Islet of Langerhans (tissue), 1 donor: Measurements from ENCODE around the gene GUCA1A.
"Not testable (repeated sequence)": the region's sequence is repeated elsewhere in the genome, so short reads cannot be mapped to it uniquely, and the experiment has no call there.

Experiments
- FAIRE-seq: peaks from one replicate; lab custom pipeline; 2011; peaks lifted over from hg19 to GRCh38; lab: Jason Lieb, UNC

Gene GUCA1A

DNA sequence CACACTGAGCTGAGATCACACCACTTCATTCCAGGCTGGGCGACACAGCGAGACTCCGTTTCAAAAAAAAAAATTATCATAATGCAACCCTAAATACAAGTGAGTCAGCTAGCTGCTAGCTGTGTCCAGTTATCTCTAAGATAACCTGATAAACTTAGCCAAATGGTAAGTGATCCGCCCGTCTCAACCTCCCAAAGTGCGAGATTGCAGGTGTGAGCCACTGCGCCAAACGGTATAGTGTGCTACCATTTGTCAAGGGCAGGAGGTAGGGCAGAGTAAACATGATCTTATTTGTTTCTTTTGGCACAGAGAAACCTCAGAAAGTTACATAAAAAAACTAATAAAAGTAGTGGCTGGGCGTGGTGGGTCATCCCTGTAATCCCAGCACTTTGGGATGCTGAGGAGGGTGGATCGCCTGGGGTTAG lies 26.0 kb upstream of the GUCA1A start:
- no peak for FAIRE-seq

DNA sequence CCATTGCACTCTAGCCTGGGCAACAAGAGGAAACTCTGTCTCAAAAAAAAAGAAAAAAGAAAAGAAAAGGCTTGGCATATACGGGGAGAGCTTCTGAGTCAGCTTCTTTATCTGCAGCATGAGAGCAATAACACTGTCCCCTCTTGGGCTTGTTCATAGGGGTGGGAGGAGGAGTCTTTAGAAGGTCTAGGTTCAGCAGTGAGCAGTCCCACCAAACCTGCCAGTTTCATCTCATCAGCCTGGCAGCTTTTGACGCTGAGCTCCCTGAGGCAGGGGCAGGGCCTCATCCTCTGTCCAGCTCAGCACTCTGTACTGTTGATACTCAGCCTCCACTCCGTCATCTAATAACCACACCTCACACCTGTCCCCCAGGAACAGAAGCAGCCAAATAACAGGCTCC lies 25.1 kb upstream of the GUCA1A start:
- no peak for FAIRE-seq

DNA sequence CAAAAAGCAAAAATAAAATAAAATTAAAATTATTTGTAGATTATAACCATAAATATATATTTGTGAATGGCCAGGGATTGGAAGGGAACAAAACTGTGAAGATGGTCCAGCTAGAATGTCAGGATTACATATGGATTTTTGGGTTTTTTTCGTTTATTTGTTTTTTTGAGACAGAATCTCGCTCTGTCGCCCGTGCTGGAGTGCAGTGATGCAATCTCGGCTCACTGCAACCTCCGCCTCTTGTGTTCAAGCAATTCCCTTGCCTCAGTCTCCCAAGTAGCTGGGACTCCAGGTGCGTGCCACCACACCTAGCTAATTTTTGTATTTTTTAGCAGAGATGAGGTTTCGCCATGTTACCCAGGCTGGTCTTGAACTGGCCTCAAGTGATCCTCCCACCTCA lies 22.9 kb upstream of the GUCA1A start:
- no peak for FAIRE-seq

DNA sequence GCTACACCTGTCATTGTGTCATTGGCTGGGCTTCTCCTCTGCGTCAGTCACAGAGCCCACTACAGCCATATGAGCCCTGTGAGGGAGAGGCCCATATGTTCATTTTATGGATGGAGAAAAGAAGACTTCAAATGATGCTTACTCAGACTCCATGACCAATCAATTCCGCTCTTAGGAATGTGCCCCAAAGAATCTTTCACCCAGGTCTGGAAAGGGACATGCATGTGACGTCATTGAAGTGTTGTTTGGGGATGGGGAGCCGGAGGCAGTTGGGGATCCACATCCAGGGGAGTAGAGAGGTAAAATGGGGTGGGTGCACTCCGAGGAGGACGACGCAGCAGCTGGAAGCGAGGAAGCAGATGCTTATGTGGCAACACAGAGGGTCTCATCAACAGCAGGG lies 21.1 kb upstream of the GUCA1A start:
- no peak for FAIRE-seq

DNA sequence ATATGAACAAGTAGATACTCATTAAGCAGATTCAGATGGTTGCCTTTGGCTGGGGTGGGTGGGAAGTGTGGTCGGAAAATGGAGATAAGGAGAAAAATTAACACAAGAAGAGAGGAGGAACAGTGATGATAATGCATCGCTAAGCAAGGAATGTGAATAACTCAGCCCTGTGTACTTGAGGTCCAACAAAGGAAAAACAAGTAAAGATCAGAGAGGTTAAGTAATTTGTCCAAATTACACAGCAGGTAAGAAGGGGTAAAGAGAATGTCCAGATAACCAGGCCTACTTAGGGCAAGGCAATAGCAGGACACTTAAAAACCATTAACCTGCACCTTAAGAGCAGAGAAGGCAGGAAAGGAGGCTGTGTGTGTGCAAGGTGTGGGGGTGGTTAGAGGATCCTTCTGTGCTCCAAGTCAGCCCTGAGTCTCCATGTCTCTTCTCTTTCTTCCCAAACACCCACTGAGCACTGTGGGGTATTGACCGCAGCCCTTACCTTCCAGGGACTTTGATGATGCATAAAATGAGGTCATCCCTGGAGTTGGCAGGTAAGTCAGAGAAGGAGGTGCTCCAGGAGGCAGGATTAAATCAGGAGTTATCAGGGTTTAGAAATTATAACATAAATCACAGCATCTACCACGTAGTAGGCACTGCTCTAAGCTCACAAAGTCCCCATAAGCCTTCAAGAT lies 20.5 kb upstream of the GUCA1A start:
- FAIRE-seq = not testable (repeated sequence)

DNA sequence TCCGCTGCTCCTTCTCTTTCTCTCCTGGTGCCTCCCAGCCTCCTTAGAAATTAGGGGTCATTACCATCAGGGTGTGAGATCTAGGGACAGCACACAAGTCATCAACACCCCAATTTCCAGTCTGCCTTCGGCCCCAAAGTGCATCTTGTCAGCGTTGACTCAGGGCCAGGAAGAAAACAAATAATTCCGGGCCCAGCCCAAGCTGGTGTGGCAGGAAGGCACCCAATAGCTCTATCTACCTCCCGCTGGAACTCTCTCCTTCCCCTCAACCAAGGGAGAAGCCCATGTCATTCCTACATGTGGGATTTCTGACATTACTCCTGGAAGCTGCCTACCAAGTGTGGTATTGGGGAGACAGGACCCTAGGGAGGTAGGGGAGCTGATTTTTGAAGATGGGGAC lies 19.2 kb upstream of the GUCA1A start:
- FAIRE-seq = no peak

DNA sequence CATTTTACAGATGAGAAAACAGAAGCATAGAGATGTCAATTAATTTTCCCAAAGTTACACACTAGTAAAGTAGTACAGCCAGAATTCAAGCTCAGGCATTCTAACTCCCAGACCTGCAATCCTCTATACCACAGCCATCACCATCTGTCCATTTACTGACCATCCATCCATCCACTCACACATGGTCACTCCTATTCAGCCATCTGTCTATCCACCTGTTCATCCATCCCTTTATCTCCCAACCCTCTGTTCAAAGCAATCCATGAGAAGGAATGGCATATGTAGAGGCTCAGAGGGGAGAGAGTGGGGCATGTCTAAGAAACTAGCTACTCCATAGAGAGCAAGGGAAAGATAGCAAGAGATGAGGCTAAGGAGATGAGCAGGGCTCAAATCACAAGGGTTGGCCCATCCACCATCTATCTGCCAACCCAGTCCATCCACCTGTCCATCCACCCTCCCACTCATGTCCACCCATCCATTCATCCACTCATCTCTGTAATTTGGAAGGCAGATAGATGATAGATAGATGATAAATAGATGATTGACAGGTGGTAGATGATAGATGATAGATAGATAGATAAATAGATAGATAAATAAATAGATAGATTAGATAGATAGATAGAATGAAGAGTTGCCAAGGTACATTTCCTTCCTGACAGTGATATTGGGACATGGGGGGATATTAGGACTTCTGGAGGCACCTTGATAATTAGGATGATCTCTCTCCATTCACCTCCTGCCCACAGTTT lies 18.5 kb upstream of the GUCA1A start:
- no peak for FAIRE-seq

DNA sequence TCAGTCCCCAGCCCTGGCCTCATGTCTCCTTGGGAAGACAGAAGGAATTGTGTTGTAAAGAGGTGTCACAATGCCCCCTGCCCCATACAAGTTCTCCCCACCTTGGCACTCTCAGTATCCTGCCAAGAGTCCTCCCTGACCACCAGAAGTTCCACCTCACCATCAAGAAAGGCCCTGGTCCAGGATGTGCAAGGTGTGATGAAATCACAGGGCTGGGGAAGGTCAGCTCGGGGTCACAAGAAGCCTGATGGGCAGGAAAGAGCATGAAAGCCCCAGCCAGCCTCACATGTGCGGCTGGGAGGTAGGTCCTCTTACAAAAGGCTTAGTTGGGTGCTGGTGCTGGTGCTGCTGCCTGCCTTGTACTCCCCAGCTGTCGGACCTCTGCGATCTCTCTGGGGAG lies 17.9 kb upstream of the GUCA1A start:
- no peak for FAIRE-seq

DNA sequence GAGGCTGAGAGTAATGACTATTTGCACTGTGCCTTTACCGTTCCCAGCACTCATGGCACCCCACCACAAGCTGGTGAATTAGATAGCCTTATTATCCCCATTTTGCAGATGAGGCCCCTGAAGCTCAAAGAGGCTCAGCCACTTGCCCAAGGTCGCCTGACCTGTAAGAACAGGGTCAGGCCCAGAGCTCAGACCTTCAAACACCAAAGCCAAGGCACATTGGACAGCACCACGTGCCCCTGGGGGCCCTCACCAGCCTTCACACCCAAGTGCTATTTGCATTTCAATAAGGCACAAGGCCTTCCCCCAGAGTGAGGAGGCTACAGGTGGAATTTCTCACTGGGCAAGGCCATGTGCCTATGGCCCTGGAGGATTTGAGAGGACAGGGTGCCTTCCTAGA lies 16.5 kb upstream of the GUCA1A start:
- no peak for FAIRE-seq

DNA sequence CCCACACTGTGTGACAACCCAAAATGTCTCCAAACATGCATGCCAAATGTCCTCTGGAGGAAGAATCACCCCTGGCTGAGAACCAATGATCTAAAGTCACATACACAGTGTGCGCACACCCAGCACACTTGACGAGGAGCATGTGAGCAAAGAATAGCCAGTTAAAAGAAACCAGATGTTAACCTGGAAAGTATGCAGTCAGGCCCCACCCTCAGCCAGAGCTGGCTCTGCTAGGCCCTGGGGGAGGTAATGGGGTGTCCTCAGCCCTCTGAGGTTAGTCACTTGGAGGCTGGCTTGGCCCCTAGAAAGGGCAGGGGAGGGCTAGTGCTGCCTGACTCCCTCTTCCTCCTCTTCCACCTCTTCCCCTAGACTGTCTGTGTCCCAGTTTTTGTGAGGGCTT lies 15.2 kb upstream of the GUCA1A start:
- no peak for FAIRE-seq

DNA sequence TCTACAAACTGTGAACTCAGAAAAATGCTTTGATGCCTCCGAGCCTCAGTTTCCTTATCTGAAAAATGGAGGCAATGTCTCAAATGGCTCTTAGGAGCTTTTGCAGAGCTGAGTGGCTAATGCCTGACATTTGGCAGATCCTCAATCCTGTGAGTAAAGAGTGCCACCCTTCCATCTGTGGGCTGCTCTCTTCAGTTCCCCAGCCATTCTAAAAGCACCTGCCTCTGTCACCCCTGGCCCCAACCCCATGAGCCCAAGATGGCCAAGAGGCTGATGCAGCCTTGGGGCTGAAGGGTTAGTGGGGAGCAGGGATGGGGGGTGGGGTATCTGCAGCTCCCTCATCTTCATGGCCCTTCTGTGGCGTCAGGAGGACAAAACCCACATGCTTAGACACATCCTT lies 14.5 kb upstream of the GUCA1A start:
- no peak for FAIRE-seq

DNA sequence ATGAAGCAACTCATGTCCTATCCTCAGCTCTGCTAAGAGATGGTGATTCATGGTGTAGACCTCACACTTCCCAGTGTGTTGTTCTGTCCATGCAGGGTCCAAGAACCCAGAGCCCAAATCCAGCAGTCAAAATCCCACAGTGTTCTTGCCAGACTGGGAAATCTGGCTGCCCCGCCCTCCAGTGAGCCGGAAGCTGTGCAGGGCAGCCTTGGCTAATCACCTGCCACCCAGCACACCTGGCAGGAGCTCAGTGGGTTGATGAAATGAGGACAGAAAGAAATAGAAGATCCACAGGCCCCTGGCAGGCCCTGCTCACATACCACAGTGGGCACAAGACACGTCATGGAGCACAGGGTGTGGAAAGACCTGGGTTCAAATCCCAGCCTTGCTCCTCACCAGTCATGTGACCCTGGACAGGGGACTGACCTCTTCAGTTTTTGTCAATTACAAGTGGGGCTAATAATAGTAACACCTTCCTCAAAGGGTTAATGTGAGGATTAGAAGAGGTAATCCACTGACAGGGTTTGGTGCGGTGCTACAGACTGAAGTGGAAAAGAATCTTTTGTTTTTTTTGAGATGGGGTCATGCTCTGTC lies 13.6 kb upstream of the GUCA1A start:
- no peak for FAIRE-seq

DNA sequence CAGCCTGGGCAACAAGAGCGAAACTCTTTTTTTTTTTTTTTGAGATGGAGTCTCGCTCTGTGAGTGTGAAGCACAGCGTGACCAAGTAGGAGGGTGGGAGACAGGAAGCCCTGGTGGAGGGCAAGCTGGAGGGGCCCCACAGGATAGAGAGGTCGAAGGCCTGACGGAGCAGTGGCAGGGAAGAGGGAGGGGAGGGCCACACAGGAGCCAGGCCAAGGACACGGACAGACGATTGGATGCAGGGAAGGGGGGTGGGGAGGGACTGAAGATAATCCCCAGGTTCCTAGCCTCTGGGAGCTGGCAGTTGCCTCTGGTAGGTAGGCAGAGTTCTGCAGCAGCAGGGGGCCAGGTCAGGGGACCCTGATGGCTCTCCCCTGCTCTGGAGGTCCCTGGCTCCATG lies 10.8 kb upstream of the GUCA1A start:
- FAIRE-seq = no peak

DNA sequence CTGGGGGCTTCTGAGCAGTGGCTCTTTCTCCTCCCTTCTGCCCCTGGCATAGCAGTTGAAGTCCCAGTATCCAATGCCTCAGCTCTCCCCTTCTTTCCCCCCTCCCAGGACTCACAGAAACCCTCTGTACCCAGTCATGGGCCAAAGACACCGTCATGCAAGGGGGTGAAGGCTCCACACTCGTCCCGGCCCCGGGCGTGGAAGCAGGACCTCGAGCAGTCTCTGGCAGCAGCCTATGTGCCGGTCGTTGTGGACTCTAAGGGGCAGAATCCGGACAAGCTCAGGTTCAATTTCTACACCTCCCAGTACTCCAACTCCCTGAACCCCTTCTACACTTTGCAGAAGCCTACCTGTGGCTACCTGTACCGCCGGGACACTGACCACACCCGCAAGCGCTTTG lies 10.4 kb upstream of the GUCA1A start:
- no peak for FAIRE-seq

DNA sequence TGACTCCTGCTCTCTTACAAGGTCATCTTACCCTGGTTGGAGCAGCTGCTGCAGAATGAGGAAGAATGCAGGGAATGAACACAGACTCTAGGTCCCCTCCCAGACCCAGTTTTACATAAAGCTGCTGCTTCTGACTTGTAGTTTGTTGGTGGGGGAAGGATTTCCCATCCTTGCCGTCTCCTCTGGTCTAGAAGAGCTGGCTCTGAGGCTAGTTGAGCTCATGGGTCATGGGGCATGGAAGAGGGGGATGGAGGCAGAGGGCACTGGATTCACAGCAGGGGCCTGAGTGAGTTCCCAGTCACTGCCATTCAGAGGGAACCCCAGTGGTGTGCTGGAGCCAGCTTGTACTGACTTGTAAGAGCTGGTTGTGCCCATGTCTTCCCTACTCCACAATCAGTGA lies 9.2 kb upstream of the GUCA1A start:
- FAIRE-seq = no peak

DNA sequence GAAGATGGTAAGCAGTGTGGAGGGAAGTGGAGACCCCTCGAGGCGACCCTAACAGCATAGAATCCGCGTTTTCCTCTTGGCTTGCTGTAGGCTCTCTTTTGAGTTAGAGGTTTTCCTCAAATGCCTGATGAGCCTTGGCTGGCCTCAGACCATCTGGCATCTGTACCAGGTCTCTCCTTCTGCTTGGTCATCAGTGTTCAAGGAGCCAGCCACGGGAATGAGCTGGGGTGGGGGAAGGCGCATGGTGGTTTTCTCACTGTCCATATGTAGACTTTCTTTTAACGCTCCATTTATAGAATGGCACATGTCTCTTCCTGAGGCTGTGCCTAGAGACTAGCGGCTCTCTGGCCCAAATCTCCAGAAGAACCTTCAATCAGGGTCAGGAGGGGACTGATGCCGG lies 8.1 kb upstream of the GUCA1A start:
- FAIRE-seq = no peak

DNA sequence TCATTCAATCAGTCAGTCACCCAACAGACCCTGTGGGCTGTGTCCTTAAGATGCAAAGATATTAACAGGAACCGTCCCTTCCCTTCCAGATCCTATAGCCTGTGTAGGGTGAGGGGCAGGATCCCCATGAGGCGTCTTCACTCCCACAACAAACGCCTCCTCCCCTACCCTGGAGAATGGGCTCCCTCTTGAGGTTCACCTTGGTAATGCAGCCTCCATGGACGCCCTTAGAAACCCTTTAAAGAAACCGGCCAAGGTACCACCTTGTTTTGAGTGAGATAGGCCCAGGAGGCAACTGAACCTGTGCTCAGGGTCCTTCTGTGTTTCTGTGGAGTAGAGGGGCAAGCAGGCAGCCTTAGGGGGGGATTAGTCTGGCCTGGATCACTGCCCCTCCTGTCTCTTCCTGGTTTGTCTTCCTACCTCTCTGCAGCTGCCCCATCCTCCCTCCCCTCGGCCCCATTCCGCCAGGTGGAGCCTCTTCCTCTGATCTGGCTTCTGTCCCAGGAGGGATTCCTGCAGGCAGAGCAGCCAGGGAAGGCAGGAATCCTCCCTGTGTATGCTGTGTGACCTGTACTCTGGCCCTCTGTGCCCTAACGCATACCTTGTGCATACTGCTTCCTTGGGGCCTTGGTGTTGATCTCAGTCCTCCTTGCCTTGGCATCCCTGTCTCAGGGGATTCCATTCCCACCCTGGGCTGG lies 6.6 kb upstream of the GUCA1A start:
- FAIRE-seq = no peak

DNA sequence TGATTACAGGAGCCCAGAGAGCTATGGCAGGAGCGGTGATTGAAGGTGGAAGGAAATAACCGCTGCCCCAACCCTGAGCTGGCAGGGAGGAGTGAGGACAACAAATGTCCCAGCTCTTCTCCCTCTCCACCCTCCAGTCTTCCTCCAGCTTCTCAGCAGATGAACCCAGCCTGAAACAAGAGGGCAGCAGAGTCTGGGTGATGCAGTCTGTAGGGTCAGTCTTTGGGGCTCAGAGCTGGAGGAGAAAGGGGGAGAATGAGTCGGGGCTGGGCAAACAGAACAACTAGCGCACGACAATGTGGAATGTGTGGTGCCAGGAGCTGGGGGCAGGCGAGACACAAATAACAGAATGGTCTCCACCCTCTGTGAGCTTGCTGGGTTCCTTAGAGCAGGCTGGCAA lies 4.5 kb upstream of the GUCA1A start:
- no peak for FAIRE-seq

DNA sequence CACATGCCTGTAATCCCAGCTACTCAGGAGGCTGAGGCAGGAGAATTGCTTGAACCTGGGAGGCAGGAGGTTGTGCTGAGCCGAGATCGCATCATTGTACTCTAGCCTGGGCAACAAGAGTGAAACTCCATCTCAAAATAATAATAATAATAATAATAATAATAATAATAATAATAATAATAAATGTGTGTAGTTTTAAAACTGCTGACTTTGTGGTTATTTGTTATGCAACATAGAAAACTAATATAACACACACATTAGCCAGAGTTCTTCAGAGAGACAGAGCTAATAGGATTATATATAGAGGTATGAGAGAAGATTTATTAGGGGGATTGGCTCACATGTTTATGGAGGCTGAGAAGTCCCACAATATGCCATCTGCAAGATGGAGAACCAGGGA lies 3.4 kb upstream of the GUCA1A start:
- not testable (repeated sequence) for FAIRE-seq

DNA sequence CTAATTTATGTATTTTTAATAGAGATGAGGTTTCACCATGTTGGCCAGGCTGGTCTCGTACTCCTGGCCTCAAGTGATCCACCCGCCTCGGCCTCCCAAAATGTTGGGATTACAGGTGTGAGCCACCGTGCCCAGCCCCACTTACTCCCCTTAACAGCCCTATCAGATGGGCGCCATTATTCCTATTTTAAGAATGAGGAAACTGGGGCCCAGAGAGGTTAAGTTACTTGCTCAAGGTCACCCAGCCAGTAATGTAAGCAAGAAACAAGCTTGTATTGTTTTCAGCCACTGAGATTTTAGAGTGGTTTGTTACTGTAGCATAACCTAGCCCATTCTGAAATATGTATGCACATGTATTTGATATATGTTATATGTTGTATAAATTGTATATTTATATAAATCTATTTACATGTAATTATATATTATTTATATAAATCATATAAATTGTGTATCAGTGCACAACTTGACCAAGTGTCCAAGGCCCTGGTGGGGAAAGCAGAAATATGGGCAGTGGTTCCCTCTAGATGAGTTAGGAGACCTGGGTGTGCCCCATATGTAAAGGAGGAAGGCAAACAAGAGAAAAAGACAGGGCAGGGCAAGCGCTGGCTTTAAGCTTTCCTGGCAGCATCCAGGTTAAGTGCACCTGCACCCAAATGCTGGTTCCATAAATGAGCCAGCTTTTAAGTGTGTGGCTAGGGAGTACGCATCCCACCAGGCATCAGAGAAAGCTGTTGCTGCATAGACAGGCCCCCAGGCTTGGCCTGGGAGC lies 1.2 kb upstream of the GUCA1A start:
- FAIRE-seq = no peak

DNA sequence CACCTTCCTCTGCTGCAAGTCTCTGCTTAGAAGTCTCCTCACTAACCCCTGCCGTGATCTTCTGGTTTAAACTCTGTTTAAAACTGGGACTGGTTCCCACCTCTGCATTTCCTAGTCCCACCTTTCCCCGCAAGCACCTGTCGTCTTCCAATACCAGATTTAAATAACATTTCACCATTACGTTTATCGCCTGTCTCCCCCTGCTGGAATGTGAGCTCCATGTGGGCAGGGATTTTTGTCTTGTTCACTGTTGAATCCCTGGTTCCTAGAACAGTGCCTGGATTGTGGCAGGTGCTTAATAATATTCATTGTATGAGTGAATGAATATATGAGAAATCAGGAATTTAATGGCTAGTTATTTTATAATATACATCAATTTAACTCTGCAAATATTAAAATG lies 2.7 kb downstream of the GUCA1A start:
- no peak for FAIRE-seq

DNA sequence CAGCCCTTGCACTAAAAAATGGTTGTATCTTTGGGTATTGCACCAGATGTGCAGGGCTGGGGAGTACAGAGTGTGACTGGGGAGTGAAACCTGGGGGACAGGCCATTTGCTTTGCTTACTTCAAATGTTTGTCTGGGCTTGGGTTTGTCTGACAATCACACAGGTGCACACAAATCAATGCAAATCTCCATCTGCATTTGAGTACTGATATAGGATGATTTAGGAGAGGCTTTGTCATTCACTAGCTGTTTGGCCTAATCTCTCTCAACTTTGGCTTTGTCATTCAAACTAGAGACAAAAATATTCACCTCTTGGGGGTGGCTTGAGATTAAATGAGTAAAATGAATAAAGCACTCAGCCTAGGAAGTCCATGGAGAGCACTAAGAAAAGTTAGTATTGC lies 3.8 kb downstream of the GUCA1A start:
- FAIRE-seq = no peak
